Activated naive CD8-positive, alpha-beta T cell treated with anti-CD3 and anti-CD28 coated beads, Interleukin-2, amount 10 ng/mL, durations not matched to agents 7 days and 5 days (primary cell): Measurements from ENCODE around the gene PHKG2. TPM values are rescaled to one million over a fixed set of nuclear protein-coding genes. Genes with fewer than 3 reads are reported as not detected.

Source experiments
- ATAC-seq: fragments of 150-1000 bp; cut with Tn5 transposase; one replicate; pipeline ENCODE4 v1.10.0; 2021; ENCODE audit warnings: low read depth, moderate library complexity
- POLR2A ChIA-PET: fragments of 350-600 bp; sonication (Branson Sonifier 250); formaldehyde crosslinking; loops from one replicate; lab custom pipeline; 2021; ENCODE audit warnings: antibody characterized with exemption; lab: Charles Lee
- DNase-seq: peaks from one replicate; pipeline ENCODE4 v3.0.0; 2021
- H3K27ac Mint-ChIP-seq: one replicate; pipeline ENCODE4 v1.8.0; 2022; ENCODE audit warnings: mild to moderate bottlenecking, mixed read lengths
- H3K27me3 Mint-ChIP-seq: one replicate; pipeline ENCODE4 v1.8.0; 2022; ENCODE audit warnings: mild to moderate bottlenecking, moderate library complexity, mixed read lengths
- H3K36me3 Mint-ChIP-seq: one replicate; pipeline ENCODE4 v1.8.0; 2021; ENCODE audit warnings: mild to moderate bottlenecking, mixed read lengths
- H3K4me1 Mint-ChIP-seq: one replicate; pipeline ENCODE4 v1.8.0; 2021; ENCODE audit warnings: mixed read lengths
- H3K4me3 Mint-ChIP-seq: one replicate; pipeline ENCODE4 v1.8.0; 2022; ENCODE audit warnings: mild to moderate bottlenecking, moderate library complexity, mixed read lengths
- H3K9me3 Mint-ChIP-seq: one replicate; pipeline ENCODE4 v1.8.0; 2021; ENCODE audit warnings: mixed read lengths
- total RNA-seq, 2 experiments: library from RNA; stranded (reverse); gene quantifications; one replicate each; pipeline ENCODE4 v1.2.3, GENCODE V29; 2021

The PHKG2 gene
- total RNA-seq, 2 experiments from 2014 or later: 48.2 to 48.9 TPM

DNA sequence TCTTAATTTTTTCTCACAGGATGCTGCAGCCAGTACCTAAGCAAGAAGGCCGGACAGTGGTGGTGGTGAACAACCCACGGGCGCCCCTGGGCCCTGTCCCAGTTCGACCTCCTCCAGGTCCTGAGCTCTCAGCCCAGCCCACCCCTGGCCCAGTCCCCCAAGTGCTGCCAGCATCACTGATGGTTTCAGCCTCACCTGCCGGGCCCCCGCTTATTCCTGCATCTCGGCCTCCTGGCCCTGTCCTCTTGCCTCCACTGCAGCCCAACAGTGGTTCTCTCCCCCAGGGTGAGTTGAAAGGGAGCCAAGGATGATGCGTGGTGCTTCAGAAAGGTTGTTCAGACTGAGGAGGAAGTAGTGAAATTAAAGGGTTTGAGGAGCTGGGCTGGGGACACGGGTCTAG, 27.5 kb upstream of the PHKG2 start:
- no peak for ATAC-seq

GRCh38 chr16:30721167-30721566, 27.1 kb upstream of the PHKG2 start:
- Mint-ChIP-seq H3K27ac (no peak overlapping the region), H3K4me1 (peaks cover 14% of the 10 kb centered on the region), H3K36me3 (peaks cover 48% of the 10 kb centered on the region), H3K4me3 (no peak overlapping the region), H3K27me3 (no peaks in the 10 kb centered on the region), H3K9me3 (no peaks in the 10 kb centered on the region)
- ATAC-seq (no peak), DNase-seq (no peak)
- POLR2A ChIA-PET: interaction anchor here (1.1 to 1.3 kb wide), 2 partner anchors 27 to 54 kb away, joined by 4 to 5 read pairs; partner anchors contain the start of gene PHKG2

More for the DNA sequence above, 27.5 kb upstream of the PHKG2 start:
- DNase-seq: no peak
- POLR2A ChIA-PET: interaction anchor here (1.1 kb wide), 1 partner anchor 27 kb away, joined by 4 read pairs; the partner anchor contains the start of gene PHKG2
- Mint-ChIP-seq H3K27me3 (no peaks in the 10 kb centered on the region), H3K9me3 (no peaks in the 10 kb centered on the region), H3K27ac (no peak overlapping the region), H3K4me1 (peaks cover 16% of the 10 kb centered on the region), H3K36me3 (peaks cover 52% of the 10 kb centered on the region), H3K4me3 (no peak overlapping the region)

DNA sequence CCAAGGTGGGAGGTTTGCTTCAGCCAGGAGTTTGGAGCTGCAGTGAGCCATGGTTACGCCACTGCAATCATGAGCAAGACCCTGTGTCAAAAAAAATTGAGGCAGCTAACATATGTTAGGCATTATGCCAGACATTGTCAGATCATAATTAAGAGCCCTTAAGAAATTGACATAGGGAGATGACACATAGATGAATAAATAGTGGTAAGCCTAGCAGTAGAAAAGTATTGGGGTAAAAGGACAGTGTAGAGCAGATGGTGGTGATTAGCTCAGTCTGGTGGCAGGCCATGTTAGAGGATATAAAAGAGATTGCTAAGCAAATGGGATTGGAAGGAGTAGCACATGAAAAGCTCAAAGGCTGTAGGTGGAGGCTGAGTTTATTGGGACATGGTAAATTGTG, 26.6 kb upstream of the PHKG2 start:
- peaks cover 43% of the 10 kb centered on the region for H3K36me3 Mint-ChIP-seq
- POLR2A ChIA-PET: interaction anchor here (0.7 to 1.3 kb wide), 3 partner anchors 26 to 229 kb away, joined by 3 to 5 read pairs (median 4); partner anchors contain the start of gene PHKG2

DNA sequence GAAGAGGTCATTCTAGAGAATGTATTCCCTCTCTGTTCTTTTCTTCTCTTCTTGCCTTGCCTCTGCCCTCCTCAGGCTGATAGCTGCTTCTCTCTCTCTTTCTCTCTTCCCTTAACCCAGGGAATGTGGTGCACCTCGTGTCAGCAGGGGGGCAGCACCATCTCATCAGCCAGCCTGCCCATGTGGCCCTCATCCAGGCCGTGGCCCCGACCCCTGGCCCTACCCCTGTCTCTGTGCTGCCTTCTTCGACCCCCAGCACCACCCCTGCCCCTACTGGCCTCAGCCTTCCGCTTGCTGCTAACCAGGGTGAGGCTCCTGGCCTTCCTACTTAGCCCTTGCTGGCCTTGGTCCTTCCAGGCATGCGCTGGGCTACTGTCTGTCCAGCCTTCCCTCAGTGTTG, 25.8 kb upstream of the PHKG2 start:
- no peak overlapping the region for H3K4me3 Mint-ChIP-seq
- H3K27ac Mint-ChIP-seq: no peak overlapping the region
- ATAC-seq (no peak), DNase-seq (no peak)
- H3K4me1 Mint-ChIP-seq: peaks cover 6% of the 10 kb centered on the region
- H3K36me3 Mint-ChIP-seq: peaks cover 39% of the 10 kb centered on the region
- no peaks in the 10 kb centered on the region for H3K27me3 Mint-ChIP-seq
- no peaks in the 10 kb centered on the region for H3K9me3 Mint-ChIP-seq
- POLR2A ChIA-PET: interaction anchor here (0.7 to 1.8 kb wide), 3 partner anchors 25 to 228 kb away, joined by 3 to 5 read pairs (median 5); partner anchors contain the start of gene PHKG2

More for the DNA sequence above, 26.6 kb upstream of the PHKG2 start:
- Mint-ChIP-seq H3K27me3 (no peaks in the 10 kb centered on the region), H3K9me3 (no peaks in the 10 kb centered on the region), H3K4me1 (peaks cover 11% of the 10 kb centered on the region), H3K4me3 (no peak overlapping the region), H3K27ac (no peak overlapping the region)
- ATAC-seq (no peak), DNase-seq (no peak)

DNA sequence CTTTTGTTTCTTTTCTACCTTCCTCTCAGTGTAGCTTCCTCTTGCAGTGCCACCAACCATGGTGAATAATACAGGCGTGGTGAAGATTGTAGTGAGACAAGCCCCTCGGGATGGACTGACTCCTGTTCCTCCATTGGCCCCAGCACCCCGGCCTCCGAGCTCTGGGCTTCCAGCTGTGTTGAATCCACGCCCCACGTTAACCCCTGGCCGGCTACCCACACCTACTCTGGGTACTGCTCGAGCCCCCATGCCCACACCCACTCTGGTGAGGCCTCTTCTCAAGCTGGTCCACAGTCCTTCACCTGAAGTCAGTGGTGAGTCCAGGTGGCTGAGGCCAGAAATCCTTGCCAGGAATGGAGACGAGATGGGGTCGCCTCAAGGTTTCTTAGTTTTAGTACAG, 25.3 kb upstream of the PHKG2 start:
- POLR2A ChIA-PET: interaction anchor here (1.8 kb wide), 1 partner anchor 25 kb away, joined by 5 read pairs; the partner anchor contains the start of gene PHKG2
- H3K27ac Mint-ChIP-seq: no peak overlapping the region
- H3K27me3 Mint-ChIP-seq: no peaks in the 10 kb centered on the region
- H3K4me3 Mint-ChIP-seq: no peak overlapping the region
- no peaks in the 10 kb centered on the region for H3K9me3 Mint-ChIP-seq
- H3K4me1 Mint-ChIP-seq: peaks cover 6% of the 10 kb centered on the region
- peaks cover 39% of the 10 kb centered on the region for H3K36me3 Mint-ChIP-seq
- ATAC-seq: no peak
- no peak for DNase-seq

- no peak overlapping the region for H3K4me3 Mint-ChIP-seq
- no peaks in the 10 kb centered on the region for H3K27me3 Mint-ChIP-seq
- DNase-seq (no peak), ATAC-seq (no peak)
- peaks cover 40% of the 10 kb centered on the region for H3K36me3 Mint-ChIP-seq
- H3K4me1 Mint-ChIP-seq: peaks cover 6% of the 10 kb centered on the region
- H3K9me3 Mint-ChIP-seq: no peaks in the 10 kb centered on the region
- H3K27ac Mint-ChIP-seq: no peak overlapping the region
- POLR2A ChIA-PET: interaction anchor here (1.8 kb wide), 1 partner anchor 24 kb away, joined by 5 read pairs; the partner anchor contains the start of gene PHKG2
Observed at GRCh38 chr16:30723725-30724355, 24.4 kb upstream of the PHKG2 start.

- POLR2A ChIA-PET: no interaction called here
- H3K36me3 Mint-ChIP-seq: peaks cover 46% of the 10 kb centered on the region
- H3K4me1 Mint-ChIP-seq: peaks cover 6% of the 10 kb centered on the region
- H3K9me3 Mint-ChIP-seq: no peaks in the 10 kb centered on the region
- no peak for DNase-seq
- no peak overlapping the region for H3K27ac Mint-ChIP-seq
- ATAC-seq: no peak
- H3K4me3 Mint-ChIP-seq: no peak overlapping the region
- no peaks in the 10 kb centered on the region for H3K27me3 Mint-ChIP-seq
Observed at GRCh38 chr16:30724641-30725417, 23.4 kb upstream of the PHKG2 start.

DNA sequence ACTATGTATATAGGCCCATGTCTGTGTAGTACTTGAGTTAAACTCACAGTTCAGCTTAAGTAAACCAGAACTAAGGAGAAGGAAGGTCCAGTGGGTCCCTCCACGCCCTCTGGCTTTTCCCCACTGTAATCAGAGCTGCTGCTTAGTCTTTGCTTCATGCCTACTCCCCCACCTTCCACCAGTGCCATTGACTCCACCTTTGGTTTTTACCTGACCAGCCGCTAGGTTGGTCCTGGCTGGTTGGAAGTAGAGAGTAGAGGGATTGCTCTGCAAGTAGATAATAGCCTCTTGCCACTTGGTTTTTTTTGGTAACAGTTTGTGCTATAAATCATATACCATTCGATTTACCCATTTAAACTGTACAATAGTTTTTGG, 22.8 kb upstream of the PHKG2 start:
- DNase-seq: no peak
- Mint-ChIP-seq H3K4me1 (peaks cover 6% of the 10 kb centered on the region), H3K4me3 (no peak overlapping the region), H3K9me3 (no peaks in the 10 kb centered on the region), H3K36me3 (peaks cover 40% of the 10 kb centered on the region), H3K27me3 (no peaks in the 10 kb centered on the region), H3K27ac (no peak overlapping the region)
- POLR2A ChIA-PET: no interaction called here
- ATAC-seq: no peak

DNA sequence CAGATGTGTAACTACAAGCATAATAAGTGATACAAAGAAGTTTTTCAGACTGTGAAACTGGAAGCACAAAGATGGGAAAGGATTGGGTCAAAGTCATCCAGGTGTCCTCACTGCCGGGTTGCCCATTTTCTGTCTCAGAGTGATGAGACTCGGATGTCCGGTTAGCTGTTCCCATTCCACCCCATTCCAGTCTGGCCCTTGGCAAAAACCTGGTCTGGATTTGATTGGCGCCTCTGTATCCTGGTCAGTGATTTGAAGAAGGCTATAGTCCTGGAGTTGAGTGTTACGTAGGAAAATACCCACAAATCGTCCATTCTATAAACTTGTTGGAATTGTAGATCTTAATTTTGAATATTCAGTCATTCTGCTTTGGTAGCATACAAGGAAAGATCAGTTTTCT, 19.9 kb upstream of the PHKG2 start:
- Mint-ChIP-seq H3K36me3 (peaks cover 33% of the 10 kb centered on the region), H3K4me3 (no peak overlapping the region), H3K27ac (no peak overlapping the region), H3K27me3 (no peaks in the 10 kb centered on the region), H3K9me3 (no peaks in the 10 kb centered on the region), H3K4me1 (peaks cover 6% of the 10 kb centered on the region)
- POLR2A ChIA-PET: interaction anchor here (0.6 to 1.4 kb wide), 2 partner anchors 9 to 184 kb away, joined by 4 to 5 read pairs; no protein-coding TSS in a partner anchor
- DNase-seq (no peak), ATAC-seq (no peak)

DNA sequence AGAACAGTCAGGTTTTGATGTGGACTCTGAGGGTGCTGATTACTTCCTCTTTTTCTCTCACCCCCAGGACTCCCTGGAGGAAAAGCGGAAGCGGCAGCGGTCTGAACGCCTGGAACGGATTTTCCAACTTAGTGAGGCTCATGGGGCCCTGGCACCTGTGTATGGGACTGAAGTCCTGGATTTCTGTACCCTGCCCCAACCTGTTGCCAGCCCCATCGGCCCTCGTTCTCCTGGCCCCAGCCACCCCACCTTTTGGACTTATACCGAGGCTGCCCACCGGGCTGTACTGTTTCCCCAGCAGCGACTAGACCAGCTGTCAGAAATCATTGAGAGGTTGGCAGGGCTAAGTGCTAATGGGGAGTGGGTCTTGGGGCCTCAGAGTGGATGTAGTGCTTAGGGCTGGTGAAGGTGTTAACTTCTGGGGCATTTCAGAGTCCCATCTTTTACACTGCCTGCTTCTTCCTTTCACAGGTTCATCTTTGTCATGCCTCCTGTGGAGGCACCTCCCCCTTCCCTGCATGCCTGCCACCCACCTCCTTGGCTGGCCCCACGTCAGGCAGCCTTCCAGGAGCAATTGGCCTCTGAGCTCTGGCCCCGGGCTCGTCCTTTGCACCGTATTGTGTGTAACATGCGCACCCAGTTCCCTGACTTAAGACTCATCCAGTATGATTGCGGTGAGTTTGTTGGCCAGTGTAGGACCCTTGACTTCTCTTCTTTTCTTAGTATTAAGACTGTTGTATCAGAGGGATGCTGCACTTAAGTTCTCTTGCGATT, 19.1 kb upstream of the PHKG2 start:
- Mint-ChIP-seq H3K9me3 (no peaks in the 10 kb centered on the region), H3K27me3 (no peaks in the 10 kb centered on the region), H3K36me3 (peaks cover 30% of the 10 kb centered on the region), H3K27ac (peak overlapping the region; percentile 45), H3K4me3 (no peak overlapping the region), H3K4me1 (peaks cover 6% of the 10 kb centered on the region)
- DNase-seq (no peak), ATAC-seq (no peak)
- POLR2A ChIA-PET: no interaction called here

DNA sequence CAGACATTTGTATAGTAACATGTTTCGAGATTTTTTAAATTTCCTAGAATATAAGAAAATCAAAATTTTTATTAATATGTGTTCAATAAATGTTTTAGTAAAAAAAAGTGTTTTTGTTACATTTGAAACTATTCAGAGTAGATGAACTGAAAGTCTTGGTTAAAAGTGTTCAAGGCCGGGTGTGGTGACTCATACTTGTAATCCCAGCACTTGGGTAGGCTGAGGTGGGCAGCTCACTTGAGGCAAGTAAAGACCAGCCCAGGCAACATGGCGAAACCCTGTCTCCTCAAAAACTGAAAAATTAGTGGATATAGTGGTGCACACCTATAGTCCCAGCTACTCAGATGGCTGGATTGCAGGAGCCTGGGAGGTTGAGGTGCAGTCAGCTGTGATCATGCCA, 16.8 kb upstream of the PHKG2 start:
- no peak for DNase-seq
- POLR2A ChIA-PET: interaction anchor here (1.7 kb wide), 1 partner anchor 20 kb away, joined by 3 read pairs; no protein-coding TSS in a partner anchor
- no peaks in the 10 kb centered on the region for H3K4me1 Mint-ChIP-seq
- ATAC-seq: no peak
- no peaks in the 10 kb centered on the region for H3K9me3 Mint-ChIP-seq
- H3K27me3 Mint-ChIP-seq: no peaks in the 10 kb centered on the region
- H3K36me3 Mint-ChIP-seq: peaks cover 27% of the 10 kb centered on the region
- H3K27ac Mint-ChIP-seq: no peak overlapping the region
- H3K4me3 Mint-ChIP-seq: no peak overlapping the region

DNA sequence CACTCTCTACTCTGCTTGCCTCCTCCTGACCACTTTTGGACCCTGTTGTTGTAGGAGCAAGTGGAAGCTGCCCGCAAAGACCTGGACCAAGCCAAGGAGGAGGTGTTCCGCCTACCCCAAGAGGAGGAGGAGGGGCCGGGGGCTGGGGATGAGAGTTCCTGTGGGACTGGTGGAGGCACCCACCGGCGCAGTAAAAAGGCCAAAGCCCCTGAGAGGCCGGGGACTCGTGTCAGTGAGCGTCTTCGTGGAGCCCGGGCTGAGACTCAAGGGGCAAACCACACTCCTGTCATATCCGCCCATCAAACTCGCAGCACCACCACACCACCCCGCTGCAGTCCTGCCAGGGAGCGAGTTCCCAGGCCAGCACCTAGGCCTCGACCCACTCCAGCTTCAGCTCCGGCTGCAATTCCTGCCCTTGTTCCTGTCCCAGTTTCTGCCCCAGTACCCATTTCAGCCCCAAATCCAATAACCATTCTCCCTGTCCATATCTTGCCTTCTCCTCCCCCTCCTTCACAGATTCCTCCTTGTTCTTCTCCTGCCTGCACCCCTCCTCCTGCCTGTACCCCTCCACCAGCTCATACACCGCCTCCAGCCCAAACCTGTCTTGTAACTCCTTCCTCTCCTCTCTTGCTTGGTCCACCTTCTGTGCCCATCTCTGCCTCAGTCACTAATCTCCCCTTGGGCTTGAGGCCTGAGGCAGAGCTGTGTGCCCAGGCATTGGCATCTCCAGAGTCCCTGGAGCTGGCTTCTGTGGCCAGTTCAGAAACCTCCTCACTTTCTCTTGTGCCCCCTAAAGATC, 11.0 kb upstream of the PHKG2 start:
- no peaks in the 10 kb centered on the region for H3K9me3 Mint-ChIP-seq
- H3K27me3 Mint-ChIP-seq: no peaks in the 10 kb centered on the region
- ATAC-seq (no peak), DNase-seq (no peak)
- H3K36me3 Mint-ChIP-seq: peaks cover 27% of the 10 kb centered on the region
- POLR2A ChIA-PET: interaction anchor here (1.5 kb wide), 1 partner anchor 10 kb away, joined by 5 read pairs; no protein-coding TSS in a partner anchor
- H3K4me1 Mint-ChIP-seq: peaks cover 3% of the 10 kb centered on the region
- no peak overlapping the region for H3K4me3 Mint-ChIP-seq
- H3K27ac Mint-ChIP-seq: no peak overlapping the region
